ENCODE data around the gene TMEM183A.

Gene TMEM183A

DNA sequence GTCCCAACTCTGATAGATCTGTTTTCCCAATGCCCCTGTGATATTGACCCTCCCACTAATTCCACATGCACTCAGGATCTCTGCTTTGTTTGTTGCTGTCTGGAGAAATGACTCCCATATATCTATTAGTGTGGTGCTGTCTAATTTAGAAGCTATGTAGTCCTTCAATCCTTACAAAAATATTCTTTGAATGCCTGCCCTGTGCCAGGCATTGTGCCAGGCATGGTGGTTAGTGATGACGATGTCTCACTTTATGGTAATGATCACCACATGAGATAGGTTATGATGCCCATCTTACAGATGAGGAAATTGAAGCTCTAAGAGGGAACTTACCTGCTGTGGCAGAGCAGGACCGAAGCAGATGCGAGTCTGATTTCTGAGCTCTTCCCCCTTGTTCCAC, 65.7 kb downstream of the TMEM183A start:
- DNase-seq, result no peak

DNA sequence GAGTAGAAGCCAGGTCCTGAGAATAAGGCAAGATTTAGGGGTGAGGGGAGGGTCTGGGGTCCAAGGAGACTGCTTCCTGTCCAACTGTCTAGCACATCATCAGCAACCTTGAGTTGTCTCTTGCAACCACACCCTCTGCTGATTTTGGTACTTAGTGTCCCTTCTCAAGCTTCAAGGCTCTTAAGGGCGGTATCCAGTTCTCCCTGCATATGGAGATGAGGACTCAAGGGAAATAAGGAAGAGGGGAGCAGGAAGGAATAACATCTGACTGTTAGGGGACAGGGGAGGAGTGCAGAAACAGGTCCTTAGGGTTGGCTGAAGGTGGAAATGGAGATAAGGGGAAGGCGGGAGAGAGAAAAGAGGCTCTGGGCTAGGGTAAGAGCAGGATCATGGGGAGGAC, 66.3 kb downstream of the TMEM183A start:
- DNase-seq, result no peak

All from NCI-H446 (cell line).